NAMALWA (cell line): Measurements from ENCODE around the gene FANK1.
"Not testable (repeated sequence)": the region's sequence is repeated elsewhere in the genome, so short reads cannot be mapped to it uniquely, and the experiment has no call there.

ENCODE experiments used
- DNase-seq: peaks from one replicate; pipeline ENCODE4 v3.0.0-alpha.2; 2015; ENCODE audit warnings: low spot score

FANK1 gene

GRCh38 chr10:125928928-125929585, 32.7 kb downstream of the FANK1 start:
- no peak for DNase-seq

- no peak for DNase-seq
Observed at GRCh38 chr10:125929618-125930017, 33.3 kb downstream of the FANK1 start.

GRCh38 chr10:125933693-125934092, 37.3 kb downstream of the FANK1 start:
- no peak for DNase-seq

GRCh38 chr10:125936331-125936730, 40.0 kb downstream of the FANK1 start:
- DNase-seq = no peak

- no peak for DNase-seq
Observed at GRCh38 chr10:125940515-125940914, 44.2 kb downstream of the FANK1 start.

- no peak for DNase-seq
Observed at GRCh38 chr10:125951290-125951689, 54.9 kb downstream of the FANK1 start.

GRCh38 chr10:125953778-125954385, 57.5 kb downstream of the FANK1 start:
- no peak for DNase-seq

GRCh38 chr10:125955766-125956165, 59.4 kb downstream of the FANK1 start:
- DNase-seq = no peak

GRCh38 chr10:125961743-125962142, 65.4 kb downstream of the FANK1 start:
- DNase-seq = no peak

- no peak for DNase-seq
Observed at GRCh38 chr10:125962200-125962599, 65.8 kb downstream of the FANK1 start.

- no peak for DNase-seq
Observed at GRCh38 chr10:125964558-125964957, 68.2 kb downstream of the FANK1 start.

- DNase-seq = no peak
Observed at GRCh38 chr10:125967533-125967932, 71.2 kb downstream of the FANK1 start.

GRCh38 chr10:125970077-125970630, 73.8 kb downstream of the FANK1 start:
- DNase-seq = not testable (repeated sequence)

- peak; percentile 8 for DNase-seq
Observed at GRCh38 chr10:125976960-125977605, 80.7 kb downstream of the FANK1 start.

GRCh38 chr10:125979976-125980375, 83.6 kb downstream of the FANK1 start:
- no peak for DNase-seq

- DNase-seq = no peak
Observed at GRCh38 chr10:125980521-125981035, 84.2 kb downstream of the FANK1 start.

GRCh38 chr10:125982260-125982948, 86.0 kb downstream of the FANK1 start:
- peak; percentile 80 for DNase-seq

GRCh38 chr10:125983161-125983560, 86.8 kb downstream of the FANK1 start:
- DNase-seq = no peak

GRCh38 chr10:125983656-125984055, 87.3 kb downstream of the FANK1 start:
- no peak for DNase-seq

GRCh38 chr10:125984346-125984745, 88.0 kb downstream of the FANK1 start:
- DNase-seq = no peak

- DNase-seq = no peak
Observed at GRCh38 chr10:125984865-125985495, 88.6 kb downstream of the FANK1 start.
